Keratinocyte (primary cell): ENCODE measurements around the gene PTPRU.

ENCODE experiments used
- CTCF ChIP-seq, 3 experiments: IDR thresholded peaks in 1 of 3; conservative IDR thresholded peaks in 1 of 3; optimal IDR thresholded peaks in 1 of 3; 2 replicates in 2 of 3; 3 replicates in 1 of 3; pipeline versions ENCODE3 to v1.5.1; 2011; ENCODE audit warnings: low read length in 3 of 3, mild to moderate bottlenecking in 3 of 3, moderate library complexity in 2 of 3, control low read depth in 1 of 3, inconsistent platforms in 1 of 3; ENCODE audit not compliant: insufficient read depth in 2 of 3; ENCODE audit errors: extremely low read depth in 1 of 3
- EZH2 ChIP-seq: IDR thresholded peaks from one replicate; pipeline ENCODE4 v1.6.1; 2012; ENCODE audit warnings: inconsistent platforms, mild to moderate bottlenecking, low read length, moderate library complexity

- TF ChIP-seq CTCF (optimal IDR thresholded peaks at IDR 0.05 in 1 of 3, IDR thresholded peaks at IDR 0.05 in 1 of 3, conservative IDR thresholded peaks at IDR 0.05 in 1 of 3; ENCODE audit: extremely low read depth in 1 of 3, insufficient read depth in 2 of 3, low read length in 3 of 3): no peak
- TF ChIP-seq EZH2: no peak
Measured at GRCh38 chr1:29208442-29208841, 27.9 kb upstream of the PTPRU start.
